GM12872 (cell line): ENCODE data around the gene SPIB.

ENCODE experiments used
- CTCF ChIP-seq: IDR thresholded peaks from 3 replicates; pipeline ENCODE4 v1.5.1; 2011; ENCODE audit warnings: low read depth, mild to moderate bottlenecking, low read length, moderate library complexity; ENCODE audit not compliant: insufficient read depth

SPIB gene

GRCh38 chr19:50378863-50379236 lies 39.9 kb upstream of the SPIB start:
- TF ChIP-seq CTCF: no peak

GRCh38 chr19:50379602-50380001 lies 39.1 kb upstream of the SPIB start:
- no peak for TF ChIP-seq CTCF

GRCh38 chr19:50380137-50380536 lies 38.6 kb upstream of the SPIB start:
- TF ChIP-seq CTCF: no peak

- TF ChIP-seq CTCF: no peak
Observed at GRCh38 chr19:50380751-50381151, 38.0 kb upstream of the SPIB start.

GRCh38 chr19:50381881-50382729 lies 36.6 kb upstream of the SPIB start:
- TF ChIP-seq CTCF: no peak

- no peak for TF ChIP-seq CTCF
Observed at GRCh38 chr19:50383001-50383851, 35.5 kb upstream of the SPIB start.

- no peak for TF ChIP-seq CTCF
Observed at GRCh38 chr19:50383852-50384684, 34.7 kb upstream of the SPIB start, which contains the start of gene POLD1. TSS of gene POLD1 (plus strand) at chr19:50384347. CDS start at chr19:50398852, 14,505 bp downstream.
